SH-SY5Y (cell line): ENCODE data around the gene SAG.

Experiments used
- GATA2 ChIP-seq: IDR thresholded peaks from 2 replicates; pipeline ENCODE4 v1.6.1; 2011; ENCODE audit warnings: mild to moderate bottlenecking, low read depth, low read length
- GATA3 ChIP-seq: IDR thresholded peaks from 2 replicates; pipeline ENCODE4 v1.6.1; 2011; ENCODE audit warnings: low read depth, mild to moderate bottlenecking, low read length, moderate library complexity

DNA sequence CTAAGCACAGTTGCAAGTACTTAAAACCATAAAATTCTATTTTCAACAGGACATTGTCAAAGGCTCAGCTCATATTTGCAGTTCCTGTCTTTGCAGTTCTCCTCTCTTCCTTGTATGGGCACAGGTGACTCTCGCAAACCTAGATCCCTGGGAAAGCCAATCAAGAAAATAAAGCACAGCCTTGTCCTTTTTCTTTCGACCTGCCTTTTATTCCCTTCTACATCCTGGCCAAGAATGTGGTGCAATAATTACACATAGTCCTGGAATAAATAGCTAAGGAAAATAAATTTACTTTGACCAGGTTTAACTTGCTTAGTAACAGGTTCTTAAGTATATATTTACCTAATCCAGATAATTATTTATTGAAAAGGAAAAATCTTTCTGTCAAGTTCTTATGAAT, 35.9 kb upstream of the SAG start:
- TF ChIP-seq GATA3 (no peak), GATA2 (no peak)
